DMS79 treated with DMSO at 0.1 percent for 48 hours (cell line): ENCODE measurements around the gene YBX3.

ENCODE experiments used
- DNase-seq: peaks from one replicate; lab custom pipeline; 2025; lab: John Stamatoyannopoulos, UW

Gene YBX3

DNA sequence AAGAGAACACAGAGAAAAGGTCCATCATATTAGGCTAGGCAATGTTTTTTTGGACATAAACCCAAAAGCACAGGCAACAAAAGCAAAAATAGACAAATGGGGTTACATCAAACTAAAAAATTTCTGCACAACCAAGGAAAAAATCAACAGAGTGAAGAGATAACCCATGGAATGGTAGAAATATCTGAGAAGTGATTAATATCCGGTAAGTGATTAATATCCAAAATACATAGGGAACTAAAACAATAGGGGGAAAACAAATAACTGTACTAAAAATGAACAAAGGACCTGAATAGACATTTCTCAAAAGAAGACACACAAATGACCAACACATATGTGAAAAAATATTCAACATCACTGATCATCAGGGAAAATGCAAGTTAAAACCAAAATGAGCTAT lies 53.6 kb downstream of the YBX3 start:
- DNase-seq: no peak

DNA sequence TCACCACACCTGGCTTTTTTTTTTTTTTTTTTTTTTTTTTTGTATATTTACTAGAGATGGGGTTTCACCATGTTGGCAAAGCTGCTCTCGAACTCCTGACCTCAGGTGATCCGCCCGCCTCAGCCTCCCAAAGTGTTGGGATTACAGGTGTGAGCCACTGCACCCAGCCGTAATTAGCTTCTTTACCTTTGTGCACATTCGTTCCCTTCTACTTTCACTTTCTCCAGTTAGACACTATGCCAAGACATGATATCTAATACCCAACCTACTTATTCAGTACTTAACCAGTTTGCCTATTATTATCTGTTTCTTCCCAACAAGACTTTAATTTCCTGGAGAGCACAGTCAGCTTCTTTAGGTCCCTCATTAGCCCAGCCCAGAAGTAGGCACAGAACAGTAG lies 54.6 kb downstream of the YBX3 start:
- DNase-seq: peak; percentile 11

DNA sequence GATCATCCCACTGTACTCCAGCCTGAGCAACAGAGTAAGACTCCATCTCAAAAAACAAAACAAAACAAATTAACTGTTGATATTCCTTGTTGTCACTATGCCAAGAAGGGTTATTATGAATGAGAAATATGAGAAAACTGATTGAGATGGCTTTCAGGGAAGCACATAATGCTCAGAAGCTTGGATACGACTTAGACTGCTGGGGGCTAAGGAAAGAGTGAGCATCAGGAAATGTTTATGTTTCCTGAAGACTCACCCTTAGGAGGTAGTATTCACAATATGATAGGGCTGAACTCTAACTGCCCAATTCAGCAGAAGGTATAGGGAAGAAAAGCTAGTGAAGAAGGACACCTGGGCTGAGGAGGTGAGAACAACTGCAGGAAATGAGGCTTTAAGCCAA lies 55.5 kb downstream of the YBX3 start:
- DNase-seq: no peak

DNA sequence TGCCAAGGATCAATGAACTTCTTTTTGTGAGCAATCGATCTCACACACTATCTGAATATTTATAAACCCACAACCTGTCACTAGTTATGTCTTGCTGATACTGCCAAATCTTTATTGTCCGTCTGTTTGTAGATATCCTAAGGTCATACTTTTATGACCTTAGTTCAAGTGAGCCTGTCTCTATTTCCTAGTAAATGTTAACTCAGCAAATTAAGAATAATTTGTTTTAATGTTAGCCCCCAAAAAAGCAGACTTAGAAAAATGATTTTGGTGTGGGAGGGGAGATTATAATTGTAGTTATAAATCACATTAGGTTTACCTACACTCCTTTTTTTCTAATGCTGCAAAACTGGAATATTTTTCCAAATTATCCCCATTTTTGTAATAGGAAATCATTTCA lies 58.6 kb downstream of the YBX3 start:
- DNase-seq: no peak

DNA sequence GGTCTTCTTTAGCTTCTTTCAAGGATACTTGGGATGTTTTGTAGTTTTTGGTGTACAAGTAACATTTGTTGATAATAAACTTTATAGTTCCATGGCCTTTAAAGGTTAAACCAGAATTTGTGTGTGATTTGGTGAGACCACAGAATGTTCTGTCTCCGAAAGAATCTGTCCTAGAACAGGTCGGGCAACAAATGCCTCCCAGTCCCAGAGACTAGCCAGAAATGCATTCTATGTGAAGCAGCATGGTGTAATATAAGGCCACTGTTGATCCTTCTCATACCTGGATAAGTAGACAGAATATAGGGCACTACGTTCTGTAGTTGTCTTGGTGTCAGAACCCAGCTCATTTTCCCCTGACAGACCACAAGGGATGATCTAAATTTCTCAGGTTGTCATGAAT lies 59.3 kb downstream of the YBX3 start:
- DNase-seq: no peak

DNA sequence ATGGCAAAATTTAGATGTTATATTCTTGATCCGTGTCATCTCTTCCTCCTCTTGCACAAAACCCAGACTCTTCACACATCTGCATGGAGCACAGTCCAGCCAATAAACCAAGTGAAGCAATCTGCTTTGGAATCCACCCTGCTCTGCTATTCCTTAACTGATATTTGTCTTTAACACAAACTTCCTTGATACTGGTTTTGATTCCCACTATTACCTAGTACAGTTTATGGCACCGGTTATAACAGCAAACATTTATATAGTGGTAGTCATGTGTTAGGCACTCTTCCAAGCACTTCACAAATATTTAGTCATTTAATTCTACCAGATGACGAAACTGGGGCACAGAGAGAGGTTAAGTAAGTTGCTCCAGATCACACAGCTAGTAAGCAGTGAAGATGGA lies 61.8 kb downstream of the YBX3 start:
- no peak for DNase-seq

DNA sequence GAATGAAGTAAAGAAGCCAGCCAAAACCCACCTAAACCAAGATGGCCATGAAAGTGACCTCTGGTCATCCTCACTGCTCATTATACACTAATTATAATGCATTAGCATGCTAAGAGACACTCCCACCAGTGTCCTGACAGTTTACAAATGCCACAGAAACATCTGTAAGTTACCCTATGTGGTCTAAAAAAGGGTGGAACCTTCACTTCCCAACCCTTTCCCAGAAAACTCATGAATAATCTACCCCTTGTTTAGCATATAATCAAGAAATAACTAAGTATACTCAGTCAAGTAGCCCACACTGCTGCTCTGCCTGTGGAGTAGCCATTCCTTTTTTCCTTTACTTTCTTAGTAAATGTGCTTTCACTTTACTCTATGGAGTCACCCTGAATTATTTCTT lies 69.1 kb downstream of the YBX3 start:
- DNase-seq: no peak

DNA sequence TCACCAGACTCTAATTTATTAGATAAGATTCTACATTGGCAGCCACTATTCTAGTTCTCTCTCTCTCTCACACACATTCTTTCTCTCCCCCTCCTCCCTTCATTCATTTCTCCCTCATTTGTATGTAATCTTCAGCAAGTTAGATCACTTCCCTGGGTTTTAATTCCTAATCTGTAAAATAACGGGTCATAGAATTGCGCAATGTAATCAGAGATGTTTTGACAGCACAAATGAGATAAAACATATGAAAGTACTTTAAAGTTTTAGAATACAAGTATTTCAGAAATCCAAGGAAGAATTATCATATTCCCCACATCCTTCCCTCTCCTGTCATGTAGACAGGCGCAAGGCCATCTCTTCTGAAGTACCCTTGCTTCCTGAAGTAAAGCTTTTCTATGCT lies 70.9 kb downstream of the YBX3 start:
- DNase-seq: no peak
